K562 (cell line): Measurements from ENCODE around the gene WT1. TPM values are rescaled to one million over a fixed set of nuclear protein-coding genes. Genes with fewer than 3 reads are reported as not detected.

ENCODE experiments used
- ATAC-seq: fragments of 200-7000 bp; cut with Tn5 transposase; 3 replicates; pipeline ENCODE4 v1.9.1; 2020; ENCODE audit warnings: moderate library complexity
- BruUV-seq: library from RNA; stranded (reverse); fragments of 400-500 nt; replicated peaks from 2 replicates; lab custom pipeline; 2021; lab: Mats Ljungman, UMichigan
- CTCF ChIA-PET: fragments of 300-600 bp; formaldehyde crosslinking; extraction: SDS; loops from one replicate; lab custom pipeline; 2021; ENCODE audit warnings: low intra/inter-chr PET ratio; lab: Yijun Ruan, JAX
- POLR2A ChIA-PET: fragments of 300-600, 350-650 bp; sonication (Branson Sonifier 250); formaldehyde crosslinking; extraction: SDS; loops from one replicate; lab custom pipeline; 2021; ENCODE audit warnings: antibody characterized with exemption, inconsistent platforms; lab: Yijun Ruan, JAX
- DNase-seq, 4 experiments: peaks; one replicate each; pipeline versions ENCODE4 v3.0.0 to v3.0.0-alpha.2; 2011 to 2018; ENCODE audit warnings: low spot score in 3 of 4, mixed read lengths in 3 of 4; ENCODE audit errors: extremely low read depth in 1 of 4
- FAIRE-seq: peaks from 2 replicates; lab custom pipeline; 2011; peaks lifted over from hg19 to GRCh38; lab: Jason Lieb, UNC
- H2AFZ ChIP-seq: 2 replicates; pipeline ENCODE4 v1.6.0; 2011; ENCODE audit warnings: low read depth, low read length, control low read depth, inconsistent platforms
- H3K27ac ChIP-seq: fragments of 200-600 bp; 3 replicates; pipeline ENCODE4 v1.8.0; 2011; ENCODE audit warnings: low read depth, mild to moderate bottlenecking, control low read depth, inconsistent platforms, low read length, moderate library complexity, mixed read lengths; ENCODE audit errors: extremely low read depth
- H3K27me3 ChIP-seq, 2 experiments: fragments of 300-600 bp in 1 of 2; 2 replicates in 1 of 2; 3 replicates in 1 of 2; pipeline versions ENCODE4 v1.6.0 to v1.8.0; 2011; ENCODE audit warnings: inconsistent platforms in 2 of 2, low read length in 2 of 2, mild to moderate bottlenecking in 1 of 2, mixed read lengths in 1 of 2, moderate library complexity in 1 of 2; ENCODE audit not compliant: control insufficient read depth in 2 of 2, insufficient read depth in 2 of 2
- H3K36me3 ChIP-seq: fragments of 300-600 bp; 3 replicates; pipeline ENCODE4 v1.8.0; 2011; ENCODE audit warnings: mild to moderate bottlenecking, low read length, inconsistent platforms; ENCODE audit not compliant: control insufficient read depth, insufficient read depth
- H3K4me1 ChIP-seq, 2 experiments: fragments of 200-600 bp in 1 of 2; replicated peaks in 1 of 2; 2 replicates in 1 of 2; 3 replicates in 1 of 2; pipeline versions ENCODE4 v1.5.1 to v1.8.0; 2011; ENCODE audit warnings: inconsistent platforms in 2 of 2, low read length in 2 of 2, mild to moderate bottlenecking in 1 of 2, mixed read lengths in 1 of 2, moderate library complexity in 1 of 2; ENCODE audit not compliant: control insufficient read depth in 2 of 2, insufficient read depth in 2 of 2
- H3K4me2 ChIP-seq: 2 replicates; pipeline ENCODE4 v1.6.1; 2011; ENCODE audit warnings: low read length, control low read depth, inconsistent platforms, mixed read lengths; ENCODE audit not compliant: insufficient read depth
- H3K4me3 ChIP-seq: fragments of 200-600 bp; sonication (generic), shearing (Covaris generic); 2 replicates; pipeline ENCODE4 v1.5.1; 2016; ENCODE audit warnings: control low read depth, inconsistent platforms
- H3K79me2 ChIP-seq: fragments of 200-600 bp; 3 replicates; pipeline ENCODE4 v1.8.0; 2011; ENCODE audit warnings: low read length, inconsistent platforms; ENCODE audit not compliant: control insufficient read depth, insufficient read depth
- H3K9ac ChIP-seq, 2 experiments: 2 replicates each; pipeline versions ENCODE4 v1.6.0 to v1.6.1; 2011; ENCODE audit warnings: low read depth in 2 of 2, low read length in 2 of 2, control low read depth in 1 of 2, inconsistent platforms in 1 of 2, mild to moderate bottlenecking in 1 of 2, mixed read lengths in 1 of 2; ENCODE audit not compliant: insufficient read depth in 1 of 2
- H3K9me1 ChIP-seq: one replicate; pipeline ENCODE4 v1.6.0; 2011; ENCODE audit warnings: inconsistent platforms, mild to moderate bottlenecking, low read length, moderate library complexity; ENCODE audit not compliant: control insufficient read depth, insufficient read depth
- H3K9me3 ChIP-seq: replicated peaks from 2 replicates; pipeline ENCODE4 v1.5.1; 2011; ENCODE audit warnings: low read depth, low read length, inconsistent platforms; ENCODE audit not compliant: control insufficient read depth, insufficient read depth
- H4K20me1 ChIP-seq: replicated peaks from 2 replicates; pipeline ENCODE4 v1.6.1; 2011; ENCODE audit warnings: low read length, inconsistent platforms, mixed read lengths; ENCODE audit not compliant: control insufficient read depth, insufficient read depth
- EGR1 ChIP-seq: fragments of 450-650 bp; conservative IDR thresholded peaks from 2 replicates; pipeline ENCODE4 v1.6.1; 2017; ENCODE audit warnings: mild to moderate bottlenecking
- RCOR1 ChIP-seq, 2 experiments: IDR thresholded peaks; 2 replicates each; pipeline ENCODE4 v1.6.1; 2012; ENCODE audit warnings: low read depth in 2 of 2, low read length in 2 of 2, borderline replicate concordance in 1 of 2, improper control_type of control experiment in 1 of 2
- ZBTB11 ChIP-seq, 3 experiments: fragments of 200-800 bp in 1 of 3; fragments of 250-450 bp in 1 of 3; fragments of 450-650 bp in 1 of 3; sonication (Bioruptor Pico) in 1 of 3; sonication (Bioruptor generic) in 1 of 3; formaldehyde crosslinking in 1 of 3; IDR thresholded peaks; 2 replicates each; pipeline versions ENCODE4 v1.6.1 to v1.8.0; 2016 to 2022; ENCODE audit warnings: mild to moderate bottlenecking in 2 of 3, missing genetic modification characterization in 2 of 3, missing compliant biosample characterization in 1 of 3, moderate library complexity in 1 of 3
- WGBS: fragments of 100-300 bp; shearing (Covaris generic); methylation state at CpG from one replicate; pipeline ENCODE4 v1.1.6; 2016; ENCODE audit warnings: low coverage, mixed read lengths; ENCODE audit not compliant: insufficient coverage; ENCODE audit errors: missing lambda C conversion rate; 5-methylcytosine and 5-hydroxymethylcytosine counted together
- in situ Hi-C: fragments of 300-500 bp; cut with MboI; formaldehyde crosslinking; loops from 4 replicates; pipeline ENCODE4 v1.15.0; 2018; ENCODE audit warnings: inconsistent platforms, mixed read lengths
- intact Hi-C: fragments of 100-400 bp; cut with micrococcal nuclease; formaldehyde crosslinking; loops from 2 replicates; pipeline ENCODE4 v1.14.2; 2022
- polyA plus RNA-seq, 8 experiments: library from polyadenylated mRNA; depleted of rRNA in 4 of 8; stranded (reverse) in 5 of 8; unstranded in 3 of 8; fragments of >200 nt; fragmentation: Nextera tagmentation in 2 of 8; fragmentation: Illumina TruSeq in 1 of 8; extraction: Ambion mirVana in 2 of 8; extraction: Trizol in 1 of 8; gene quantifications; 2 replicates each; pipeline versions ENCODE4 v1.2.1 to v1.2.3, GENCODE V29; 2011 to 2014; ENCODE audit warnings: inconsistent platforms in 1 of 8, missing spikeins in 1 of 8
- total RNA-seq, 7 experiments: library from RNA; depleted of rRNA in 6 of 7; stranded (reverse); fragments of >200 nt in 6 of 7; fragmentation: Illumina TruSeq in 2 of 7; extraction: Trizol in 2 of 7; gene quantifications; 2 replicates each; pipeline versions ENCODE4 v1.2.1 to v1.2.3, GENCODE V29; 2011 to 2021; ENCODE audit warnings: low replicate concordance in 1 of 7

Gene WT1
- total and polyA plus RNA-seq, 9 of the 15 experiments (the other 6 are each of a cell fraction or from before 2014, with no cell fraction given), result 7.1 to 33.8 (median 19.4) TPM

GRCh38 chr11:32454993-32455392, 19.7 kb upstream of the WT1 start:
- CTCF ChIA-PET, result no interaction called here
- H2AFZ ChIP-seq, result no peak overlapping the region
- no peak for FAIRE-seq
- H3K4me2 ChIP-seq, result no peak overlapping the region
- H3K27ac ChIP-seq, result no peak overlapping the region
- H3K9me3 ChIP-seq, result no peaks in the 10 kb centered on the region
- BruUV-seq, result no TSS peak
- H3K79me2 ChIP-seq, result no peaks in the 10 kb centered on the region
- H3K27me3 ChIP-seq, result no peaks in the 10 kb centered on the region
- H3K4me1 ChIP-seq, result peaks cover 17 to 21% of the 10 kb centered on the region in 2 experiments; a peak in 4 of 5 replicates
- TF ChIP-seq ZBTB11 (CRISPR knock-in tag; IDR thresholded peaks at IDR 0.05) (no peak), RCOR1 (IDR thresholded peaks at IDR 0.05; ENCODE audit: borderline replicate concordance in 1 of 2, low read depth in 2 of 2, low read length in 2 of 2) (0 out of 4 replicates have a peak, but pooled peaks of 1 of the 2 experiments have one; percentile 5), EGR1 (peak; percentile 45; the same call in 1 of the 2 replicates)
- peak in 2 of 4 experiments; percentile 31 to 51 for DNase-seq
- no peaks in the 10 kb centered on the region for H3K9me1 ChIP-seq
- no peaks in the 10 kb centered on the region for H3K36me3 ChIP-seq
- intact Hi-C loops (no loop called here), in situ Hi-C loops (no loop called here)
- H3K4me3 ChIP-seq, result no peak overlapping the region
- POLR2A ChIA-PET, result interaction anchor here (0.6 to 1.3 kb wide), 2 partner anchors 21 to 28 kb away, joined by 3 read pairs; no protein-coding TSS in a partner anchor
- peak; percentile 24 for ATAC-seq
- 0 out of 4 replicates have a peak overlapping the region, but pooled peaks of 1 of the 2 experiments have one; percentile 14 for H3K9ac ChIP-seq
- no peaks in the 10 kb centered on the region for H4K20me1 ChIP-seq
- 16% methylated on average over 2 of the region's 2 CpGs for WGBS
